HCT116 (cell line): Measurements from ENCODE around the gene PCGF5.

Source experiments
- POLR2A ChIP-seq: IDR thresholded peaks from 2 replicates; pipeline ENCODE4 v1.7.0; 2011; ENCODE audit warnings: borderline replicate concordance; ENCODE audit not compliant: insufficient read depth, insufficient read length; ENCODE audit errors: extremely low read depth
- POLR2AphosphoS5 ChIP-seq: IDR thresholded peaks from 2 replicates; pipeline ENCODE4 v1.6.1; 2011; ENCODE audit warnings: mild to moderate bottlenecking, low read depth, low read length, moderate library complexity
- ZFX ChIP-seq: fragments of 450-650 bp; IDR thresholded peaks from 2 replicates; pipeline ENCODE4 v1.6.1; 2017
- TF ChIP-seq, protein P1 (sequence below), 3 experiments: fragments of 200-600 bp in 1 of 3; sonication (generic) in 1 of 3; IDR thresholded peaks in 2 of 3; conservative IDR thresholded peaks in 1 of 3; 2 replicates each; pipeline ENCODE4 v1.5.1; 2012 to 2017; ENCODE audit warnings: low read depth in 2 of 3, low read length in 2 of 3, antibody characterized with exemption in 1 of 3, borderline replicate concordance in 1 of 3, control low read depth in 1 of 3, mild to moderate bottlenecking in 1 of 3, mixed read lengths in 1 of 3, mixed run types in 1 of 3, moderate library complexity in 1 of 3; ENCODE audit not compliant: insufficient read depth in 1 of 3
- TF ChIP-seq, protein P2 (sequence below): IDR thresholded peaks from 2 replicates; pipeline ENCODE4 v1.6.1; 2012; ENCODE audit warnings: low read depth

DNA sequence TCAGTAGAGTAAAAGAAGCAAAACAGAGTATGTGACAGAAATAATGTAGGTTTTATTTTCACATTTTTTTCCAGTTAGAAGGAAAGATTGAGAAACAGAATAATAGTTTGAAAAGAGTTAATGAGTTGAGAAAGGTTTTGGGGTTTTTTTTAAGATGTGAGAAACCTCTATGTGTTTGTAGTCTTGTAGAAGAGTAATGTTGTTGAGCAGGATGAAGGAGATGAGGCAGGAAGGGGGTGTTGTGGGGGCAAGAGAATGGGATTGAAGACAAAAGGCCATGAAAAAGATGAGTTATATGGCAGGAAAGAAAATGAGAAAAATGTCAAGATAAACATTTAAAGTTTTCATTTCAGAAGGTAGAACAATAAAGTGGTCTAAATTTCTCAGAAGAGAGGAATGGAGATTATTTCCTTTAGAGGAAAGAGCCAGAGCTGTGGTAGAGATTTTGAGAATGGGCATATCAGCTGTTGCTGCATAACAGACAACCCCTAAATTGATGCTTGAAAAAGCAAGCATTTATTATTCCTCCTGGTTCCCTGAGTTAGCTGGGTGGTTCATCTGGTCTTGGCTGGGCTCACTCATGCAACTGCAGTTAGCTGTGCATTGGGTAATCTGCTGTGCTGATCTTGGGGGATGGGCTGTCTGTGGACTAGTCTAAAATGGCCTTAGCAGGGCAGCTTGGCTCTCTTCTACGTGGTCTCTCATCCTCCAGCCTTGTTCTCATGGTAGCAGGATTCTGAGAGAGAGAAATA, 27.1 kb downstream of the PCGF5 start:
- TF ChIP-seq, protein P1, sequence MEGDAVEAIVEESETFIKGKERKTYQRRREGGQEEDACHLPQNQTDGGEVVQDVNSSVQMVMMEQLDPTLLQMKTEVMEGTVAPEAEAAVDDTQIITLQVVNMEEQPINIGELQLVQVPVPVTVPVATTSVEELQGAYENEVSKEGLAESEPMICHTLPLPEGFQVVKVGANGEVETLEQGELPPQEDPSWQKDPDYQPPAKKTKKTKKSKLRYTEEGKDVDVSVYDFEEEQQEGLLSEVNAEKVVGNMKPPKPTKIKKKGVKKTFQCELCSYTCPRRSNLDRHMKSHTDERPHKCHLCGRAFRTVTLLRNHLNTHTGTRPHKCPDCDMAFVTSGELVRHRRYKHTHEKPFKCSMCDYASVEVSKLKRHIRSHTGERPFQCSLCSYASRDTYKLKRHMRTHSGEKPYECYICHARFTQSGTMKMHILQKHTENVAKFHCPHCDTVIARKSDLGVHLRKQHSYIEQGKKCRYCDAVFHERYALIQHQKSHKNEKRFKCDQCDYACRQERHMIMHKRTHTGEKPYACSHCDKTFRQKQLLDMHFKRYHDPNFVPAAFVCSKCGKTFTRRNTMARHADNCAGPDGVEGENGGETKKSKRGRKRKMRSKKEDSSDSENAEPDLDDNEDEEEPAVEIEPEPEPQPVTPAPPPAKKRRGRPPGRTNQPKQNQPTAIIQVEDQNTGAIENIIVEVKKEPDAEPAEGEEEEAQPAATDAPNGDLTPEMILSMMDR (IDR thresholded peaks at IDR 0.05 in 2 of 3, conservative IDR thresholded peaks at IDR 0.05 in 1 of 3; ENCODE audit: borderline replicate concordance in 1 of 3, insufficient read depth in 1 of 3, low read depth in 2 of 3, low read length in 2 of 3), result no peak
- TF ChIP-seq POLR2A (no peak), POLR2AphosphoS5 (no peak), ZFX (no peak)
- TF ChIP-seq, protein P2, sequence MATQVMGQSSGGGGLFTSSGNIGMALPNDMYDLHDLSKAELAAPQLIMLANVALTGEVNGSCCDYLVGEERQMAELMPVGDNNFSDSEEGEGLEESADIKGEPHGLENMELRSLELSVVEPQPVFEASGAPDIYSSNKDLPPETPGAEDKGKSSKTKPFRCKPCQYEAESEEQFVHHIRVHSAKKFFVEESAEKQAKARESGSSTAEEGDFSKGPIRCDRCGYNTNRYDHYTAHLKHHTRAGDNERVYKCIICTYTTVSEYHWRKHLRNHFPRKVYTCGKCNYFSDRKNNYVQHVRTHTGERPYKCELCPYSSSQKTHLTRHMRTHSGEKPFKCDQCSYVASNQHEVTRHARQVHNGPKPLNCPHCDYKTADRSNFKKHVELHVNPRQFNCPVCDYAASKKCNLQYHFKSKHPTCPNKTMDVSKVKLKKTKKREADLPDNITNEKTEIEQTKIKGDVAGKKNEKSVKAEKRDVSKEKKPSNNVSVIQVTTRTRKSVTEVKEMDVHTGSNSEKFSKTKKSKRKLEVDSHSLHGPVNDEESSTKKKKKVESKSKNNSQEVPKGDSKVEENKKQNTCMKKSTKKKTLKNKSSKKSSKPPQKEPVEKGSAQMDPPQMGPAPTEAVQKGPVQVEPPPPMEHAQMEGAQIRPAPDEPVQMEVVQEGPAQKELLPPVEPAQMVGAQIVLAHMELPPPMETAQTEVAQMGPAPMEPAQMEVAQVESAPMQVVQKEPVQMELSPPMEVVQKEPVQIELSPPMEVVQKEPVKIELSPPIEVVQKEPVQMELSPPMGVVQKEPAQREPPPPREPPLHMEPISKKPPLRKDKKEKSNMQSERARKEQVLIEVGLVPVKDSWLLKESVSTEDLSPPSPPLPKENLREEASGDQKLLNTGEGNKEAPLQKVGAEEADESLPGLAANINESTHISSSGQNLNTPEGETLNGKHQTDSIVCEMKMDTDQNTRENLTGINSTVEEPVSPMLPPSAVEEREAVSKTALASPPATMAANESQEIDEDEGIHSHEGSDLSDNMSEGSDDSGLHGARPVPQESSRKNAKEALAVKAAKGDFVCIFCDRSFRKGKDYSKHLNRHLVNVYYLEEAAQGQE, result no peak
